NCI-H1048 (cell line): Measurements from ENCODE around the gene SEMA3C.

Experiments
- DNase-seq: peaks from one replicate; lab custom pipeline; 2025; lab: John Stamatoyannopoulos, UW

SEMA3C gene

GRCh38 chr7:80848841-80849240, 70.0 kb downstream of the SEMA3C start:
- no peak for DNase-seq

DNA sequence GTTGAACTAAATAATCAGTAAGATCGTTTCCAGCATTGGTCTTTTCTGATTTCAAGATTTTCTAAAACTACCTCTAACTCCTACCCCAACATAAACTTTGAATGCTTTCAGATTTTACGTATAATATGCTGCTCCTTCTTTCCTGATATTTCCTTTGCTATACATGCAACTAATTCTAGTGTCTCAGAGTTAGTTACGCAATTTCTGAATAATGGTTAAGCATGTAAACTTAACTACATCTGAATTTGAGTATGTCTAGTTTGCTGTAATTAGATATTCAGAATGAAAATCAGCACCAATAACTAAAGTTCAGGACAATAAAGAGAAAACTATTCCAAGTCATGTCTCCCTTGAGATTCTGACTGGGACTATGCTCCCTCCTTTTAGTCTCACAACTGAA, 71.0 kb downstream of the SEMA3C start:
- no peak for DNase-seq

- DNase-seq = no peak
Observed at GRCh38 chr7:80847027-80847426, 71.8 kb downstream of the SEMA3C start.

DNA sequence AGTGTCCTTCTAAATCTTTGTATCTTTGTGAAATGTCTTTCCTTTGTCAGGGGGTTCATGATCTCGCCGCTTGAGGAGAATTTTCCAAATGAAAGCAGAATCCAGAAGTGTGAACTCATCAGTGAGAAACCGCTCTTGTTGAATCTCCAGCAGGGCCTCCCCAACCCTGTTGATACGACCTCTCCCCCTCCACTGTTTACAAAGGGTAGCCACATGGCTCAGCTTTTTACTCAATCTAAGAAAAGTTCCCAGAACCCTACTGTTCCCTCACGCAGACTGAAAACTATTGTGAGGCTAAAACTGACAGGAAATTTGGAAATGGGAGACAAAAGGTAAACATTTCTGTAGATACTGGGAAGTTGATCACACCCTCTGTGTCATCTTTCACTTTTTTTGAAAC, 73.9 kb downstream of the SEMA3C start:
- no peak for DNase-seq

GRCh38 chr7:80843018-80843677, 75.7 kb downstream of the SEMA3C start:
- DNase-seq = no peak

DNA sequence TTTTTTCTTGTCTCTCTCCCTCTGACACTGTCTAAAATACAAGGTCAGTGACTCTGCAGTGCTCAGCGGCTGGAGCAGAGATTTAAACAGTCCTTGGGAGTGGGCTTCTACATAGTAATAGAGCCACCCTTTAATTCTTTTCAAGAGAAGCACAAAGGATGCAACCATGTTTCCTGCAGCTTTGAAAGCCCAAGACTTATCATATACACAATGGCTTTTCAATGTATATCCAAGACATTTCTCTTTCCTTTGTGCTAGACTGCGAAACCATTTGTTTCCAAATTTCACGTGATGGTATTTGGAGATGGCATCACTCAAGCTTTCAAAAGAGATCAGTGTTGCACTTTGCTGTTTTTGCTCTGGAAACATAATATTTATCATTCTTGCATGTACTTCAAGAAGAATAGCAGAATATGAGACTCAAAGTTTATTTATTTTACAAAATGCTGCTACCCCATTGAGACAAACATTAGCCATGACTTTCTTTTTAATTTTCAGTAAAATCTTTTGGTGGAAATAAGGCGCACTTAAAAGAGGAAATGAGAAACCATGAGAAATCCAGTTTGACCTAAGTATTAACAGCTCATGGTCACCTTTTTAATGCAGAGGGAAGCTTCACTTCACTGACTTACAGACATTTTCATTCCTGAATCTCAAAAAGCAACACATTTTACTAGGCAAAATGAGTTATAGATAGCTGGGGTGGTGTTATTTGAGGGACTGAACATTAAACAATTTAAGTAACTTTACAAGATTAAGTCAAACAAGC, 76.6 kb downstream of the SEMA3C start:
- no peak for DNase-seq

DNA sequence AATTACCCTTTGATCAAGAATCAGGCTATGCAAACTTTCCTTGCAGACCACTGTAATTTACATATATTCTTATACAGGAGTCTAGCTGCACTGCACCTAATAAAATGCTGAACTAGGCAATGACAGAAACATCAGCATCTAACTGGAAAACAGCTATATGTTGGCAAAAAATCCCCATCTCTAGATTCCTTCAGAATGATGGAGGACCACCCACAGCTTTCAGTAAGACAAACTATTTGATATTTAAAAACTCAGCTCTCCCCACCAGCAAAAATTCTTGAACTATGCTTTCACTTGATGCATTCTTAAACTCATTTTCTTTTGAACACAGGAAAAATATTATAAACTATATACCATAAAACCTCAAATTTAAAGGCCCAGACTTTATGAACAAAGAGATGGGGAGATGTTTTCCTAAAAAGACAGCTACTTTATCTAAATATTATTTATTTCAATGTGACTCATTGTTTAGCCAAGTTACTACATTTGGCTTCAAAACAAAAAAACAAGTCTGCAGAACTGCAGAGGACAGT, 77.4 kb downstream of the SEMA3C start:
- DNase-seq = no peak

GRCh38 chr7:80840681-80841080, 78.2 kb downstream of the SEMA3C start:
- no peak for DNase-seq

DNA sequence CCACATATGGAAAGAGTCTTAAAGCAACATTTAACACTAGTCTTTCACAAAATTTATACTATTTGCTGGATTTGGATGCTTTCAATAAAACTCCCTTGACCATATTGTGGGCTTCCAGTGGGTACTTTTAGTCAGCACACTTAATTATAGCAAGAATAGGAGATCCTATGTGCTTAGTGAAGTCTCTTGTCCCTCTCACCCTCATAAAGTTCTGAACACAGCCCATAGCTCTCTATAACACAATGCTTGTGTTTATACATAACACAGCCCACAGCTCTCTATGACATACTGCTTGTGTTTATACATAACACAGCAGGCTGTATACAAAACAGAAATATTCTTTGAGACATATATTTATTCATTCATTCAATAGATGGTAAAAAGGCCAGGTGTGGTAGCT, 79.0 kb downstream of the SEMA3C start:
- DNase-seq = no peak

DNA sequence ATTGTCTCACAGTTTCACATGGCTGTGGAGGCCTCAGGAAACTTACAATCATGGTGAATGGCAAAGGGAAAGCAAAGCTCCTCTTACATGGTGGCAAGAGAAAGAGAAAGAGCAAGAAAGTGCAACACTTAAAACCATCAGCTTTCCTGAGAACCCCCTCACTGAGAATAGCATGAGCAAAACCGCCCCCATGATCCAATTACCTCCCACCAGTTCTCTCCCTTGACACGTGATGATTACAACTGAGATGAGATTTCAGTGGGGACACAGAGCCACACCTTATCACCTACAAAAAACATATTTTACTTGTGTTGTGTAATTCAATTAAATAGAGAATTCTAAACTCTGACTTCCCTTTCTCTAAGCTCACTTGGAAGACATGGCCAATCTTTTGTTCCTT, 80.2 kb downstream of the SEMA3C start:
- no peak for DNase-seq

GRCh38 chr7:80837345-80837744, 81.5 kb downstream of the SEMA3C start:
- DNase-seq = no peak

GRCh38 chr7:80835251-80835650, 83.6 kb downstream of the SEMA3C start:
- no peak for DNase-seq

DNA sequence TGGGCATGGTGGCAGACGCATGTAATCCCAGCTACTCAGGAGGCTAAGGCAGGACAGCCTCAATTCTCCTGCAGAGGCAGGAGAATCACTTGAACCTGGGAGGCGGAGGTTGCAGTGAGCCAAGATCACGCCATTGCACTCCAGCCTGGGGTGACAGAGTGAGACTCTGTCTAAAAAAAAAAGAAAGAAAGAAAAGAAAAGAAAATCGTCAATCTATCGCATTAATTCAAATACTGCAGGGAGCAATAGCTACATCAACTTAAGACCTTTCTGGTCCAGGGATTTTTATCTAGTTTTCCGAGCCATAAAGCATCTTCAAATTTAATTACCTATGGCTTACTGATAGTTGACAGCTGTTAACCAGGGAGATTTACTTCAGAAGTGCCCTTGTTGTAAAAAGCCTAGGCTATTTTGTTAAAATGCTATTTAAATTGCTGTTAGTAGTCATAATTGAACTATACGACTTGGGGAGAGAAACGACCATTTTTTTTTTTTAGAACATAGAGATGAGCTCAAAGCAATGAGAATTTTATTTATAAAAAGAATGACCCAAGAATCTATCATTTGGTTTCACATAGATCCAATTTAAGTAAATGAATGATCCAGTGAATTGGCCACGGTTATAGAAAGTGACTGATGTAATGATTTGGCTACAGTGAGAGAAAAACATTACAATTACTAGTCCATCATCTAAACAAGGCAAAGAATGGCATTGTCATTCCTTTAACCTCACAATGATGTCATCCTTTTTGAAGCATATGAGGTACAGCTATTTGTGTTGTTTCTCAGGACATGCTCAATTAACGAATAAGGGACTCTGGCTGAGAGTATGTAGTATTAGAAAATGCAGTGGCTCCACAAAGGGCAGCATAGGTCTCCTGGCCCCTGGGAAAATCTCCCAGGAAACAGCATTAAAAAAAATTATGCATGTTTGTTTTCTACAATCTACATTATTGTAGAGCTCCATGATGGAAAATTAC, 85.3 kb downstream of the SEMA3C start:
- DNase-seq = no peak

DNA sequence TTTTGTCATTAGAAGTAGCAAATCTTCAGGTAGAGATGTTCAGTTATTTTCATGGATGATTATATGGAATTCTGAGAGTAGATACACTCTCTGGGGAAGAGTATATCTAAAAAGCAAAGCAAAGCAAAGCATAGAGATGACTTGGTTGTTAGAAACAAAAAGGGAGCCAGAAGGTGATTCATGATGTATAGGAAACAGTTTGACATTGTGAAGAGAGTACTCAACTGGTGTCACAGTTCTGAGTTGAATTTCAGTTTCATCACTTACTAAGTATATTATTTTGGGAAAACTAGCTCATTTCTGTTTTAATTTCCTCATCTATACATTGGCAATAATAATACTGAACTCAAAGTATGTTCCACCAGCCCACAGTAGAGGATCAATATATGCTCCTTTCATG, 86.8 kb downstream of the SEMA3C start:
- DNase-seq = no peak

DNA sequence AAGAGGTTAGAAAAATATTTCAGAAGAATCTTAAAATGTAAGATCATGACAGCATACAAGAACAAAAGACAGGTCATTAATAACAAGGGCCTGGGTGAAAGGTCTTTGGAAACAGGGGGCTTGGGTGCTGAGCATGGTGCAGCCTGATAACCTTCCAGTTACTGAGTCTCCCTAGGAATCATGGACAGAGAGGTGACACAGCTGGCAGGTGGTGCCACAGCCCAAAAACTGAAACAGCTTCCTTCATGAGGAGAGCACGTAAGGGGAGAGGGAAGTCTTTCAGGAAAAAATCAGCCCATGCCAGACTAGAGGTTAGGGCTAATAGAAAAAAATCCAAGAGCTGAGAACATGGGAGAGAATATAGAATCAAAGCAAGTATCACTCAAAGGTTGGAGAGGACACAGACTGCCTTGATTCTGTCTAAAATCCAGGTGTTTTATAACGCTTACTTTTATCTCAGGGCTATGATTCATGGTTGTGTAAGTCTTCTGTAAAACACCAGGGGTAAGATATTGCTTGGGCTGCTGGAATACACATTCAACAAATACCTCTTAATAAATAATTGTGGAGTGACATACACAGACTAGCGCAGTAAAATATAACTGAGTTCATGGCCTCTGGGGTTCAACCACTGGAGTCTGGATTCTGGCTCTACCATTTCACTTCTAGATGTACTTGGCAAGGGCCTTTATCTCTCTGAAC, 88.1 kb downstream of the SEMA3C start:
- no peak for DNase-seq

DNA sequence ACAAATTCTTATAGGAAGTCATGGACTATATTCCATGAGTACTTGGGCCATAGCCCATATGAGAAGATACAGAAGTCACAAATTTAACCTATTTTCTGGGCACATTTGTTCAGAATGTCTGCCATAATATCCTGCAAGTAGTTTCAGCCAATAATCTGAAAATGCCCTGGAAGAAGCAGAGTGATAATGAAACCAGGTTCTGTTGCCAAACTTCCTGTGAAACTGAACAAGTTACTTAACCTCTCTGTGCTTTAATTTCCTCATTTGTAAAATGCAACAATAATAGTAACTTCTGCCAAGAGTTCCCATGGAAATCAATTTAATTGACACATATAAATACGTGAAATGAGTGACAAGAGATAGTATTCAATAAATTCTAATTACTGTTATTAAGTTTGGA, 88.8 kb downstream of the SEMA3C start:
- DNase-seq = no peak

DNA sequence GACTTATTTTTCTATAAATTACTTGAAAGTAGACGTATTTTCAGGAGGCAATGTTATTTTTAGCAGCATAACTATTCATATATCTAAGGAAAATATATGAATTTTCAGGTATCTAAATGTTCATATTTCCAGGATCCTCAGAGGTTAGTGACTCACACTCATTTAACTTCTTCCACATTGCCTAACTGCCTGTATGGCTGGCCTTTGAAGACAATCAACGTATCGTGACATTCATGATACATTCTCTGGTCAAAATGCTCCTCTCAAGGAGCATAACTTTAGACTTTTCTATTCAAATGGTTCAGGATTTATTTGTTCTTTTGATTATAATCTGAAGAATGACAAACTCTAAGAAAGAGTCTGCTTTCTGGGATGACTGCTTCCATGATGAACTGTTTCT, 89.3 kb downstream of the SEMA3C start:
- DNase-seq = no peak

GRCh38 chr7:80827239-80827633, 91.6 kb downstream of the SEMA3C start:
- no peak for DNase-seq

DNA sequence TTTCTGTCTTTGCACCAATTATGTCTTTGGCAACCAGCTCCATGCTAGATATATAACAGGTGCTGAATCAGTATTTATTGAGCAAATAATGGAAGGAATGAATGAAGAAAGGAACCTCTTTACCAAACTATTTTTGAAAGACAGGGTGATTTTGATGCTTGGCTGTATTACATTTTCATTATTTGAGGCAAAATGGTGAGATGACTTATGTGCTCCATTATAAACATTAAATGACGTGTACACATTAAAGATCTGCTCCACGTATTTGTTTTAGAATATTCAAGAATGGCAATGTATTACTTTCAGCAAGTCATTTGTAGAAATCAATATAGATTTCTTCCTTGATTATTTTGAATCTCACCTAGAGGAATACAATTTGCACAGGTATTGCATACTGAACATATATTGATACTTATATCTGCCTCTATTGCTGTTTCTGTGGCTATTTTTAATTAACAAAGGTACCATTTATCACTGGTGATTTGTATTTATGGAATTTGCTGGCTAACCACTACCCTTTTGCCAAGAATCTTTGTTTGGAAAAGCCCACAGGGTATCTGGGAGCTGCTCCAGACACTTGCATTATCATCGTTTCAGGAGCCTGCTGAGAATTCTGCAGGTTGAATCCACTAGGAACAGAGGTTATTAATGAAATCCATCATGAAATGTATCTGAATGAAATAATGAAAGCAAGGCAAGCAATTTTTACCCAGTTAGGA, 92.2 kb downstream of the SEMA3C start:
- no peak for DNase-seq

DNA sequence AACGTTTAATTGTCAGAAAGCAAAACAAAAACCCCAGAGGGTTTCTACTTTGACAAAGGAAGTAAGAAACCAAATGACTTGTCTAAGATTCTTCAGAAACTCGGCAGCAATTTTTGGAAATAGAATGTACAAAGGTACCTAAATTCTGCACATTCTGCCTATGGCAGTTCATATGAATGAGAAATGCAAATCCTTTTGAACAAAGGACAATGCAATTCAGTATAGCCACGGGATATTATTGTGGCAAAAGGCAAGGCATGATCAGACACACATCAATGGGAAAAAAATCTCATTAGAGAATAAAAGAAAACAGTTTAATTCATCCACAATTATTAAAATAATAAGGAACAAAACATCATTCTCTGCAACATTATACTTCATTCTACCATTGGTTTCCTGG, 93.4 kb downstream of the SEMA3C start:
- peak; percentile 23 for DNase-seq

DNA sequence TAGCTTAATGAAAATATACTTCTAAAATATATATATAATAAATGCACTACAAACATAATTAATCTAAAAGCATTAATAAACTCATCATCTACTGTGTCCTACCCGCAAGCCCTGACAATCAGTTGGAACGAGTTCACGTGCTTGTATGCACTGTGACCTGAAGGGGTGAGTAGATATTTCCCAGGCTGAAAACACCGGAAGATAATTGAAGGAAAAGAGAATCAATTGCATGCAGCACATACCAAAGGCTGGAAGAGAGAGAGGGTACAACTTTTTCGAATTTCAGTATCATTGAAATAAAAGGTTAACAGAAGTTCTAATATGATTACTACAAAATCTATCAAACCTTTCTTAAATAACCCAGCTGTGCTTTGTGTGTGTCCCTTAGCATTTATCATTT, 94.6 kb downstream of the SEMA3C start:
- no peak for DNase-seq
